HG02610 (cell line): ENCODE results near the gene ZIC1.

ENCODE experiments used
- ATAC-seq: cut with Tn5 transposase; IDR thresholded peaks from one replicate; pipeline ENCODE4 v1.9.1; 2021; ENCODE audit warnings: mild to moderate bottlenecking, moderate library complexity; ENCODE audit not compliant: unreplicated experiment

ZIC1 gene

DNA sequence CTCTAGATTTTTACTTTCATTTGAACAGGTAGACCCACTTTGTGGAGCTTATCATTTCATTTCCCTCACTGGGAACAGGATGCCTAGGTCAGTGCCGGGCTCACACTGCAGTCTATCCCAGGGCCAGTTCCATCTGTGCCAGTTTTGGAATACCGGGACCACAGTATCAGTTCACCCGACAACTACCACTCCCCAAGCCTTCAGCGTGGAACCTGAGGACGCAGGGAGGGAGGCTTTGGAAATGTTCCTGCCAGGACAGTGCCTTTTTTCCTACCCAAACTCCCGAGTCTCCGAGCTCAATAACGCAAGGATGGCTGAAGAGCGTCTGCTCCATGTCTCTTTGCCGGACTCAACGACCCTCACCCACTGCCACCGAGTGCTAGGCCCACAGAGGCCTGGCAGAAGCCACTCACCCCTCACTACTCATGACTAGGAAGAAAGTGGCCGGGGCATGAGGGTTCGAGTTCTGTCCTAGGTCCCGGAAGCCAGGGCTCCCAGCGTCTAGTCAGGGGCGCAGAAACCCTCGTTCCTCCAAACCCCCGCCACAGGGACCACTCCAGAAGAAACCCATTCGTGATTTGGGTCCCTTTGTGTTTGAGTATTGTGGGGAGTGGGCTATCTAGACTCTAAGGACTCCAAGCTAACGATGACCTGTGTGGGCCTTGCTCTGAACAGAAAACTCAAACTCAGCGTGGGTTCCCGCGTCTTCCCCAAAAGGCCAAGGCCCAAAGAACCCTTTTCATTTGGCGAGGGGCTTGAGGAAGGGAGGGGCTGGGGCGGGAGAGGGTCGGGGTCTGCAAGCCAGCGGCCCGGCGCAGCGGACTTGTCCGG lies 11.4 kb downstream of the ZIC1 start:
- no peak for ATAC-seq

DNA sequence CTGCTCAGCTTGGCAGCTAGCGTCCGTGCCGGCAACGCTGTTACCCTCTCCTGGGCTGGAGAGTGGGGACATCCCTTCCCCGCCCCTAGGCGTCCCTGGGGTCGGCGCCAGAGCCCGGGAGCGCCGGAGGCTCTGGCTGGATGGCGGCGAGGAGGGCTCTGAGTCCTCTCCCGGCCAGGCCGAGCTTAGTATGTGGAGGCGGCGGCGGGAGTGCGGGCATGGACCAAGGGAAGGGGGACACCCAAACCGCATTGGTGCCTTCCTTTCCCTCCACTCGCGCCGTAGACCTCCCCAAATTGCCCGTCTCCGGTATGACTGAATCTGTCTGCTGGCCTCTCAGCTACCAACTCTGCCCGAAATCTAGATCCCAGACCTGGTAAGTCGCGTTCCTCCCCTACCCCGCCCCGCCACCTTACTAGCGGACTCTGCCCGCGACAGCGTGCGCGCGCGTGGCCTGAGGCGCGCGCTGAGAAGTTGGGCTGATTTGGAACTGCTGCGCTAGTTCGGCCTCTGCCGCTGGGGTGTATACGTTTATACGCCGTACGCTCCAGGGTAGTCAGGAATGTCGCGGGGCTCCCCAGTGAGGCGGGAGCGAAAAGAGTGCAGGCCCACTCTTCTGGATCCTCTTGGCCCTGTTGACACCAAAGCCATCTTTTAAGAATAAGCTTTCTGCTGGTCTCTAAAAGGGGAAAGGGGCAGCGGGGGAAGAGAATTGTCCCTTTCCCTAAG lies 12.2 kb downstream of the ZIC1 start:
- no peak for ATAC-seq

DNA sequence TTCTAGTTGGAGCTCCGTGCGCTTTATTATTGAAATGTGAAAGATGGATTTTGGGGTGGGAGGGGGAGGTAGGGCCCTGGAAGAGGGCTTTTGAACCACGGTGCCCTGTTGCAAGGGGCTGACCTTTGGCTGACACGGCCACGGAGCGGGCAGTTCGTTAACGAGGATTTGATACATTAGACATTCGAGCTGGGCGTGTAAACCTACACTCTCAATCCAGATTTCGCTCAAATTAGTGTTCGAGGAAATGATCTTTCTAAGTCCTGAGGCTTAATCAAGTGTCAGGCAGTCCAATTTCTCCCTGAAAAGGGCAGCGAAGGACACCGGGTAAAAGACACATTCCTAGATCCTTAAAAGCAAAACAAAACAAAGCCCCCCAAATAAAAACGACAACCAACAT lies 13.0 kb downstream of the ZIC1 start:
- ATAC-seq = no peak

DNA sequence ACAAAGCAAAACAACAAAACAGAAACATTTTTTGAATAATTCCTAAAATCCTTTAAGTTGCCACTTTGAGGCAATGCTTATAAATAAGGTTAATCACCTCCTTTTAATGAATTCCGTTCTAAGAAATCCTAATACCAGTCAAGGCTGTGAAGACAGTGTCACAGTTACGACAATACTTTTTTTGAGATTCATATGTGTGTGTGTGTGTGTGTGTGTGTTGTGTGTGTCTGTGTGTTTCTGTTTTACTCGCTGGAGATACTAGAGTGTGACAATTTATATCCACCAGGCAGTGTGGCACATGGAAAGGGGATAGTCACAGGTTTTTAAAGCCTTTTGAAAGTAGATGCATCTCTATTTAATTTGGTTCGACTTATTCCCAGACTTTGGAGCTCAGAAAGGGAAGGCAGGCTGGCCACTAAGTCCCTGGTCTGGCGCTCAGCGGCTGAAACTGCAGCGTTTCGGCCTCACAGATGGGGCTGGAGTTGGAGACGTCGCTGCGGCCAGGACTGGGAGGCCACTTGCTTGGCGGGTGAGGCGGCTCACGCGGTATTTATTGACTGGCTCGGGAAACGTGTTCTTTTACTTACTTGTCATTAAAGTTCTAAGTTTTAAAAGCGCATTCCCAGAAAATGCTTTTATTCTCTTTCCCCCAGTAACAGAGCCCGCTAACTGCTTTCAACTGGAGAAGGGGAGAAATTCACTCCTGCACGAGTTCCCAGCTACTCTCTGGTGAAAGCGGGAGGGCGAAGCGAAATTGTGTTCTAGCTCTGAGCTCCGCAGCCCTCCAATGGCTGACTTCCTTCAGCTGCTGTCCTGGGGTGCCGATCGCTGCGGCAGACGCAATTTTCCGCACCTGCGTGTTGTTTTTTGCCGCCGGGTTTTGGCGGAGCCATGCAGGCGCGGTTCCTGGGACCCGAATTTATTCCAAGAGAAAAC lies 13.7 kb downstream of the ZIC1 start:
- ATAC-seq = no peak

DNA sequence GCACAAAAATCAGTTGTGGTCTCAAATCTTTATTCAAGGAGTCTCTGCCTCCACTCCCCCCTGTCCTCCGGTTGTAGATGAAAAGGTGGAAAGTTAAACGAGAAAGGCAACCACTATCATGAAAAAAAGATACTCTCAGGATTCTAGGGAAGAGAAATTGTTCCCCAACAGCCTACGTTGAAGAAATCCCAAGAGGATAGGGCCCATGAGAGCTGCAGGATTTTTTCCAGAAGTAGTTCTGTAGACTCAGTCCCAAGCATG lies 14.3 kb downstream of the ZIC1 start:
- ATAC-seq = no peak

DNA sequence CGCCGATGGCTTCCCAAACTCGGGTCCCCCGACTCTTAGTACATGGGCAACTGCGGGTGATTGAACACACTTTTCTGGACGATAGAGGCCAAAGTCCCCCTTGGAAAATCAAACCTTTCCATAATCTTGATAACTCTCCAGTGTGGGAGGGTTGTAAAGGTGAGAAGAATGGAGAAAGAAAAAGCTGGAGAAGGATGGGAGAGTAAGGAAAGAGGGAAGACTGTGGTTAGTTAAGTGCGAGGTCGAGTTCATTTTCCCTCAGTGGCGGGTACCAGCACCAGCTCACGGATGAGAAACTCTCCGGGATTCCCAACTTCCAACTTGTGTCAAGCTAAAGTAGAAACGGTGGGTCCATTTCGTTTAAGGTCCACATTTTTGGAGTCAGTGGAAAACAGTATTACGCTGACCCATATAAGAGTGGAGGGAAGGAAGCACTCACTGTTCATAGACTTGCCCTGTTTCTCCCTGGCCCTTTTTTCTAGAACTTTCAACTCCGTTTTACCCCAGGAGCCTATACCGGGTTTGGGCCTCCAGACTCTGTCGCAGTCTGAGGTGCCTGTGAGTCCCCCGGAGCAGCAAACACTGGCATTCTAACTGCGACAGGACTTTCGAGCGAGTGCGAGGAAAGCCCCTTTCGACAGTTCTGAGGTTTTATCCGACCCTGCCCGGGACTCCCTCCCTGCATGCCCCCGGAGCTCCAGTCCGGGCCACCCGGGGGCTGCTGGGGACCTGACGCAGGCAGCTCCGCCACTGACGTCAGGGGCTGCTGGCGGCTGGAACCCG lies 14.8 kb downstream of the ZIC1 start:
- no peak for ATAC-seq

DNA sequence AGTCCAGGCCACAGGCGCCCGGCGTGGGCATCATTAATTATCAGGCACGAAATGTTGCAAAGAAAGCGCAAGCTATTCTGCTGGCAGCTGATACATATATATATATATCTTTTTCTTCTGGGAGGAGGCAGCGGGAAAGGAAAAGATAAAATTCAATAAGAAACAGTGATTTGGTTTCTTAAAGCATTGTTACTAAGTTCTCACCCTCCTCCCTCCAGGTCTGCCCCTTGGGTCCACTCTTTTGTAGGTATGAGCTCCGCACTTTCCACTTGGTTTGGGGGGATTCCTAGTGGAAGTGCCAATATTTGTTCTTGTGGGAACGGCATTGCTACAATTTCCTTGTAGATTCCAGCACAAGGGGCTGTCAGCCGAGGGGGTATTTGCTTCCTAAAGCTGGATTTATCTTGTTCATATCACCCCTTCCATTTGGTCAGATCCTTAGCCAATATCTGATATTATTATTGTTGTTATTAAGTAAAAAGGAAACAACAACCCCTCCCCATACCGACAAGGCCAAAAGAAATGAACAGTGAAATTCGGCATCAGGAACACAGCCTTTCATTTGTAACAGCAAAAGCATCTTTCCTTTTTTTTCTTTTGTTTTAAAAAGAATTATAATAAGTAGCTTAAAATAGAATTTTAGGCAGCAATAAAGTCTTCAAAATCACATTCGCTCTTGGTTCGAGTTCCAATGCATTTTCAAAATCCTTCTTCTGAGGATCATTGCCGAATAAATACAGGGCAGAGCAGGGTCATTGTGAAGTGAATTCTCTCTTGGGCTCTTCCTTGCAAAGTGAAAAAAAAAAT lies 15.6 kb downstream of the ZIC1 start:
- ATAC-seq = no peak

DNA sequence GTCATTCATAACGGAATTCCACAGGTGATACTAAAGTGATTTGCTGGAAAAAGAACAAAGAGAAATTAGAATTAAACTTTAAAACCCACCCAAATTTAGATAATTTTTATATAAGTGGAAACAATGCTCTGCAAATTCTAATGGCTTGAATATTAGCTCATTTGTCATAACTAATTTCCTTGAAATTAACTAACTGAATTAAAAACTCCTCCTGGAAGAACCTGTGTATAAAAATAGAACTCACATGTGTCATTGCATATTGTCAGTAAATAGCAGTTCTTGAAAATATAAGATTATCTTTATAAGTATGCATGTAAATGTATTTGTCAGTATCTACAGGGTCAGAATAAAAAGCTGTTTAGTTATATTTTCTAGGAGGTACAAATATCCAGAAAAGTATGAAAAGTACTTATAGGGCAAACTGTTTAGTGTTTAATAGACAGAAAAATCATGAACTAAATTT lies 16.3 kb downstream of the ZIC1 start:
- no peak for ATAC-seq

DNA sequence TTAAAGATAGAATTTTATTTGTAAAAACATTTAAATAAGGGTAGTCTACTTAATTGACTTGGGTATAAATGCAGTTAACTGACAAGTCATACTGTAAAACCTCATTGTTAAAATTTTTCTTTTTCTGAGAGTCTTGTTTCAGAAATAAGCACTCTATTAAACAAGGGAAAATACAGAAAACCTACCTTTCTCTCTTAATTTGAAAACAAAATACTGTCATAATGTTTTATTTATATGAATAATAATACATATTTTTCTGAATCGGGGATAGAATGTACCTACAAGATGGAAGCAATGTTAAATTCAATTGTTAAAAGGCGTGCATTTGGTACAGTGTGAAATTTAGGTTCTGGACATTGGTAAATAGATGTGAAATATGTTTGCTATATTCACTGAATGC lies 17.8 kb downstream of the ZIC1 start:
- ATAC-seq = no peak

DNA sequence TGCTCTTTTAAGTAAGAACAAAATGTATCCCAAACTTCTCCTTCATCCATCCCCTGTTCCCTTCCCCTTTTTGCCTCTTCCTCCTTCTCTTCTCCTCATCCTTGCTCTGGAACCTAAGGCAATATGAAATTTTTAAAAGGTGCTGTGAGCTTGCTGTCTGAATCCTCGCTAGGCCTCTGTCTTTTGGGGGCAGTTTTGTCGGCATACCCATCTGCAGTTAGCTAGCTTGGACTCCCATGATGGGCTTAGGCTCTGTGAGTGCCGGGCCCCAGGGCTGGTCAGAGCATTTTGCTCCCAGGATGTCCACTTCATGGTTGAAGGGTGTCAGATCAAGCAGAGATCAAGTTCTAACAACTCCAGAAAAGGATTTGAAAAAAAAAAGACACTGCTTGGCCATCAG lies 18.6 kb downstream of the ZIC1 start:
- ATAC-seq = no peak

DNA sequence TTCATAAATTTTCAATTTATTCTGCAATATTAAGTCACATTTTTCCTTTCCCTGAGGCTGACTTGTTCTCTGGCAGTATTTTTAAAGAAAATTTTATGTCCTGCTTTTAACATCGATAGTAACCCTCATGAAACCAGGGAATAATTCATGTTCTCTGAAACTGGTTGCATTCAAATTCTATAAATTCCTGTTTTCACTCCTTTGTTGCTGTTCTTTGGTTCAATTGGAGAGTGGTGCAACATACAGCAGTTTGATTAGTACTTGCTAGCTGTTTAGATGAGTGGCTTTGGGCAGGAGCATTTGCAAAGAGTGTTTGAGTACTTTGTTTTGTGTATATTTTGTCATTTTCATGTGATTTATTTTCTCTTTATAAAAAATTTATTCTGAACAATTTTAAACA lies 19.2 kb downstream of the ZIC1 start:
- ATAC-seq = no peak

DNA sequence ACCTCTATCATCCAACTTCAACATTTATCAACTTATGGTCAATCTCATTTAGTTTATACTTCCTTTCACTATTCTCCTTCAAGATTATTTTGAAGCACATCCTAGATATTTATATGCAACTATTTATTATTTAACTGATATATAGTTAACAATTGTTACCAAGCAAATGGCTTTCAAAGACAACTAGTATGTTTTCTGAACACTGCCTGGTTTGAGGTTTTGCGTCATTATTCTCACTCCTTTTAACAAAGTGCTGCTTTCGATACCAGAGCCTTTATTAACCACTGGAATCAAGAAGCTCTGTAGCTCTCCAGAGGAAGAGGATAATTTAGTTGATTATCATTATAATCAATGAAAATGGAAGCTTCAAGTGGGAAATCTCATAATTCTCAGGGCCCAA lies 19.6 kb downstream of the ZIC1 start:
- no peak for ATAC-seq

DNA sequence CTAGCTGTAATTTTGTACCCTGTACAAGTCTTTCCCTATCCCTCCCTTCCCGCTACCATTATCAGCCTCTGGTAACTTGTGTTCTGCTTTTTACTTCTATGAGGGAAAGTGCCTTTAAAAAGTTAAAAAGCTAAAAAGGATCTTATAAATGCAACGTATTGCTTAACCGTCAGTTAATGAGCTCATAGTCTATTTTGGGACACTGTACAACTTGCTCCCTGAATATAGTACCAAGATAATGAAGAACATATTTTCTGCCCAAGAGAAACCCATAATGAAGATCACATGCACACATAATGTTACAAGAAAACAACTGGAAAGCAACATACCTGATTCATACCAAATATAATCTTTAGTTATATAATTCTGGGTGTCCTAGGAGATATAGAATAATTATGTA lies 22.6 kb downstream of the ZIC1 start:
- ATAC-seq = no peak

DNA sequence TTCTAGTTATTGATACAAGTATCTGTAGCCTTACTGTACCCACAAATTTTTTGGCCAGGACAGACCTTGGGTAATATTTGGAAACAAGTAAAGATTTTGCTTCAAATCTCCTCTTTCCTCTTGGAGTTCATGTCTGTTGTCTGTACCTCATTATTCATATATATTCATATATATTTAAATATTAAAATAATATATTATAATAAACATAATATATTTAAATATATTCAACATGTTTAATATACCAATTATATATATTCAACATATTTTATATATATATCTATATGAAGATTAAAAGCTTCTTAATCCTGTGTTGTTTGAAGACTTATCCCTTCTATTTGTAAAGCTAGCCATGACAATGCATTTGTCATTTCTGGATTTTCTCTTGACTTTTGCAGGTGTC lies 38.1 kb downstream of the ZIC1 start:
- no peak for ATAC-seq

DNA sequence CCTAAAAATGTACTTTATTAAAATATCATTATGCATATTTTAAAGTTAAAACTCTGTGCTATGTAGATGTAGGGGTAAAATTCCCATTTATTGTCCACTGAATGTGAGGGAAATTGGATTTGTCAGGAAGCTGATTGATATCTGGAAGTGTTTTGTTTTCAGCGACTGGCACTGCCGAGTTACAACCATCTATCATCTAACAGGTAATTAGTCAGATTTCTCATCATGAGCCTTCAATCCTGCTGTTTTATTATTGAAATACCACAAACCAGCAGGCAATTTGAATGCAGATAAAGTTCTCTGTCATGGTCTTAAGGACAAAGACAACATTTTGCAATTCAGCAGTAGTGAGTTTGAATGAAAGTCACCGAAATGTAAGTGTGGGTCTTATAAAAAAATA lies 40.5 kb downstream of the ZIC1 start:
- ATAC-seq = no peak

DNA sequence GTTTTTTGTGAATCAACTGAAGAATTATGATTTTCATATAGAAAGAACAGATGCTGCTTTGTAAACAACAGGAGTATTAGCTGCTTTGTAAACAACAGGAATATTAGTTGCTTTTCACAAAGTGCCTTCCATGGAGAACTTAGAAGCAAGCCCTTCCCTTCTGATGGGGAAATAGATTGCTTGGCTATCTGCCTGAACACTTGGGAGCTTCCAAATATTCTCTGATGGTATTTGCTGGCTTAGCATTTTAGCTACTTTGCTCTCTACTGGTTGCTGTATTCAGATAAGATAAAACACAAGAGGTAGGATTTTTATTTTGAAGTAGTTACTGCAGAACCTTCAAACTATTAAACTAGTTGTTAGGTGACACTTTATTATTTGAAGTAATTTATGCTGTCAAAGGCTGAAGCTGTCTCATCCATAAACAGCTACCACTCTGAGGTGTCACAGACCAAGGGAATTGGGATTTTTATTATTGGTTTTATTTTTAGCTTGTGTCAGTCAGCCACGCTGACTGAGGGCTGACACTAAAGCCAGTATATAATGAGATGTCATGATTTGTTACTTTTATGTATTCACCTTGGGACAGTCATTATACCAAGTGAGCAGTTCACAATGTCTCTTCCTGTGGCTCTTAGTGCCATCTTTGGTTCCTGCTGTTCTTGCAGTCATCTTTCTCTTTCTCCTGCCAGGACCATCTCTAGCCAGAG lies 50.0 kb downstream of the ZIC1 start:
- no peak for ATAC-seq

DNA sequence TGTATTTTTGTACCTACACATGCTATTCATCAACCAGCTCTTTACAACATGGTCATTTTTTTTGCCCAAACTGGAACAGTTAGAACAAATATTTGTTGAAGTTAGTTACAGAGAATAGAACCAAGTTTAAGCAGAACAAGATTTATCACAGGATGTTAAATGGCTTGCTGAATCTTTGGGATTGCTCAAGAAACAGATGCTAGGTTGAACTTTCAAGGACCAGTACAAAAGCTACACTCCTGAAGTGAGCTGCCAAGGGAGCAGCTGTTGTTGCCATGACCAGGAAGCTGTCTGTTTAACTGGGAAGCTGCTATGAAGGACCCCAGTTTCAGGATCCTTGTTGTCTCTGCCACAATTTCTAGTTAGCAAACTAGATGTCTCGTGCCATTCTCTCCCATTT lies 53.7 kb downstream of the ZIC1 start:
- ATAC-seq = no peak
